HL-60/S4 (cell line): ENCODE data around the gene IFNE.

Source experiments
- in situ Hi-C: fragments of 300-500 bp; cut with MboI; formaldehyde crosslinking; loops from 2 replicates; pipeline ENCODE4 v1.14.3; 2022; ENCODE audit warnings: low sequenced_read_pairs

The IFNE gene, protein sequence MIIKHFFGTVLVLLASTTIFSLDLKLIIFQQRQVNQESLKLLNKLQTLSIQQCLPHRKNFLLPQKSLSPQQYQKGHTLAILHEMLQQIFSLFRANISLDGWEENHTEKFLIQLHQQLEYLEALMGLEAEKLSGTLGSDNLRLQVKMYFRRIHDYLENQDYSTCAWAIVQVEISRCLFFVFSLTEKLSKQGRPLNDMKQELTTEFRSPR

GRCh38 chr9:21482213-21482612, at the start of gene IFNE:
TSS of gene IFNE (minus strand) at chr9:21482313. CDS start at chr9:21481694, 619 bp downstream.
- in situ Hi-C loops: no loop called here

GRCh38 chr9:21528123-21528808, 46.2 kb upstream of the IFNE start:
- in situ Hi-C loops: no loop called here

GRCh38 chr9:21527579-21527978, 45.5 kb upstream of the IFNE start:
- in situ Hi-C loops: no loop called here

- in situ Hi-C loops: no loop called here
These were observed 43.1 kb upstream of the IFNE start for GRCh38 chr9:21525174-21525573.

- in situ Hi-C loops: no loop called here
These were observed 42.2 kb upstream of the IFNE start for GRCh38 chr9:21524099-21524830.

DNA sequence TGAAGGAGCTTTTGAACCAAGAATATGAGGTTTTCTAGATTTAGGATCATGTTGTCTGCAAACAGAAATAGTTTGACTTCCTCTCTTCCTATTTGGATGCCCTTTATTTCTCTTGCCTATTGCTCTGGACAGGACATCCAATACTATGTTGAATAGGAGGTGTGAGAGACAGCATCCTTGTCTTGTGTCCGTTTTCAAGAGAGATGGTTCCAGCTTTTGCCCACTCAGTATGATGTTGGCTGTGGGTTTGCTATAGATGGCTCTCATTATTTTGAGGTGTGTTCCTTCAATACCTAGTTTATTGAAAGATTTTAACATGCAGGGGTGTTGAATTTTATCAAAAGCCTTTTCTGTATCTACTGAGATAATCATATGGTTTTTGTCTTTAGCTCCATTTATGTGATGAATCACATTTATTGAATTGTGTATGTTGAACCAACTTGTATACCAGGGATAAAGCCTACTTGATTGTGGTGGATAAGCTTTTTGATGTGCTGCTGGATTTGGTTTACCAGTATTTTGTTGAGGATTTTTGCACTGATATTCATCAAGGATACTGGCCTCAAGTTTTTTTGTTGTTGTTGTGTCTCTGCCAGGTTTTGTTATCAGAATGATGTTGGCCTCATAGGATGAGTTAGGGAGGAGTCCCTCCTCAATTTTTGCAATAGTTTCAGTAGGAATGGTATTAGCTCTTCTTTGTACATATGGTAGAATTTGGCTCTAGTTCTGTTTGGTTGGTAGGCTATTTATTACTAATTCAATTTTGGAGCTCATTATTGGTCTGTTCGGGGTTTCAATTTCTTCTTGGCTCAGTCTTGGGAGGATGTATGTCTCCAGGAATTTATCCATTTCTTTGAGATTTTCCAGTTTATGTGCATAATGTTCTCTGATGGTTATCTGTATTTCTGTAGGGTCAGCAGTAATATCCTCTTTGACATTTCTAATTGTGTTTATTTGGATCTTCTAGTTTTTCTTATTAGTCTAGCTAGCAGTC, 41.2 kb upstream of the IFNE start:
- in situ Hi-C loops: no loop called here

- in situ Hi-C loops: no loop called here
These were observed 40.2 kb upstream of the IFNE start for GRCh38 chr9:21522348-21522747.

DNA sequence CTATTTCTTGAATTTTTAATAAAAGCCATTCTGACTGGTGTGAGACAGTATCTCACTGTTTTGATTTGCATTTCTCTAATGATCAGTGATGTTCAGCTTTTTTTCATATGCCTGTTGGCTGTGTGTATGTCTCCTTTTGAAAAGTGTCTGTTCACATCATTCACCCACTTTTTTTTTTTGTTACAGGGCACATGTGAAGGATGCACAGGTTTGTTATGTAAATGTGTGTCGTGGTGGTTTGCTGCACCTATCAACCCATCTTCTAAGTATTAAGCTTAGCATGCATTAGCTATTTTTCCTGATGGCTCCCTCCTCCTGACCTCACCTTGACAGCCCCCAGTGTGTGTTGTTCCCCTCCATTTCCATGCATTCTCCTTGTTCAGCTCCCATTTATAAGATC, 39.3 kb upstream of the IFNE start:
- in situ Hi-C loops: no loop called here

GRCh38 chr9:21520501-21521228, 38.6 kb upstream of the IFNE start:
- in situ Hi-C loops: no loop called here

DNA sequence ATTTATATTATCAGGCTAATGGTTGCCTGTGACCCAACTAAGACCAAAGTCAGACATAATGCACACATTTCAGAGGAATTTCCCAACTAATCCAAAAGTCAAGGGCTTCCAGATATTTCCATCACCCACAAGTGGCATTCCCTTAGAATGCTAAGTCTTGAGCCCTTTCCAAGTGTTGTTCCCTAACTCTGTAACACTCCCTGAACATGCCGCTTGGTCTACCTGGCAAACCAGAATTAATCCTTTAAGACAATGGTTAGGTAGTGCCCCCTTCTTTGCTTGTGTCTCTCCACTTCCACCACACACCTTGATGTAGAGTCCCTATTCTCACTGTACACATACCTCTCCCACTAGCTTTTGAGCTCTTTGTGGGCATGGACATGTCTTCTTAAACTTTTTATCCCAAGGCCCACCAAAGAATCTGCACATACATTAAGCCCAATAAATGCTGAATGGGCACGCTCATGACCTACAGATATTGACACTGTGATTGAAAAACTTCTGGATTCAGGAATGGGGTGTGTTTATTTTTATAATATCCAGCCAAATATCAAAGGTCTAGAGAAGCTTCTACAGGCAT, 37.8 kb upstream of the IFNE start:
- in situ Hi-C loops: no loop called here

- in situ Hi-C loops: no loop called here
These were observed 34.7 kb upstream of the IFNE start for GRCh38 chr9:21516796-21517195.

DNA sequence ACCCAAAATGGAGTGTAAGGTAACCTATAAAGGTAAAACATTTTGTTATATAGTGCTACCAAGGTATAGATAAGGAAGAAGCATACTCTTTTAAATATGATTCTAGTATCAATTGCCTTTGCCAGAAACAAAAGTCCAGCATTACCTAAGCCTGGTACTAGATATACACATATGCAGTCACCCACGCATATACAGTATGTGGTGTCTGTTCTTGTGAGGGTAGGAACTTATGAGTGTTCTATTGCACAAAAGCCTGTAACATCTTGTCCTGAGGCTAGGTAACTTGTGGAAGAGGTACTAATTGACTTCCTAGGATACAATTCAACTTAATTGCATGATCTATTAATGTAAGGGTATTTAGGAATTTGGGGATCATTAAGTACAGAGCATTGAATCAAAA, 31.3 kb upstream of the IFNE start:
- in situ Hi-C loops: no loop called here

DNA sequence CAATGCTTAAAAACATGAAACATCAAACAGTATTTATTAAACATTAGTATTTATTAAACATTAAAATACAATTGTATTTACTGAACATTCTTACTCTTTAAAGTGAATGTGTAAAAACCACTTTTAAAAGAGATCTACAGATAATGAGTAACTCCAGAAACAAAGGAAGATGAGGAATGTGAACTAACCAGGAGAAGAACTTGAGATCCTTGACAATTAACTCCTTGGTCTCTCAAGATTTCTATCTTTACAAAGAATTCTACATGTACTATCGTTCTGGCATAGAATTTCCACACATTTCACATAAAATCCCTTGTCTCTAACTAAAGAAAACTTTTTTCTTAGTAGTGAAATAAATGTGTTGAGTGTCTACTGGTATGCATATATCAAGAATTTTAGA, 28.7 kb upstream of the IFNE start:
- in situ Hi-C loops: no loop called here

DNA sequence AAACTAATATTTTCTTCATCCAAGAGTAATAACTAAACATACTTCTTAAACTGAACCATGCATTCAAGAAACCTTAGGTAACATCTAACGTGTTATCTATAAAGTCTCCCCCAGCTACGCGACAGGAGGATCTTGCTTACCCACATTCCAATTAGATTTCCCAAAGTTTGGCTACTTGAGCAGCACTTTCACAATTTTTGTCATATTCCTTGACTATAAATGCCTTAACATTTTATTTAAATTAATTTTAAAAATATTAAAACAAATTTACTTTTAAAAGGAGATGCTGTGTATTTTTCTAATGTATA, 25.3 kb upstream of the IFNE start:
- in situ Hi-C loops: no loop called here

DNA sequence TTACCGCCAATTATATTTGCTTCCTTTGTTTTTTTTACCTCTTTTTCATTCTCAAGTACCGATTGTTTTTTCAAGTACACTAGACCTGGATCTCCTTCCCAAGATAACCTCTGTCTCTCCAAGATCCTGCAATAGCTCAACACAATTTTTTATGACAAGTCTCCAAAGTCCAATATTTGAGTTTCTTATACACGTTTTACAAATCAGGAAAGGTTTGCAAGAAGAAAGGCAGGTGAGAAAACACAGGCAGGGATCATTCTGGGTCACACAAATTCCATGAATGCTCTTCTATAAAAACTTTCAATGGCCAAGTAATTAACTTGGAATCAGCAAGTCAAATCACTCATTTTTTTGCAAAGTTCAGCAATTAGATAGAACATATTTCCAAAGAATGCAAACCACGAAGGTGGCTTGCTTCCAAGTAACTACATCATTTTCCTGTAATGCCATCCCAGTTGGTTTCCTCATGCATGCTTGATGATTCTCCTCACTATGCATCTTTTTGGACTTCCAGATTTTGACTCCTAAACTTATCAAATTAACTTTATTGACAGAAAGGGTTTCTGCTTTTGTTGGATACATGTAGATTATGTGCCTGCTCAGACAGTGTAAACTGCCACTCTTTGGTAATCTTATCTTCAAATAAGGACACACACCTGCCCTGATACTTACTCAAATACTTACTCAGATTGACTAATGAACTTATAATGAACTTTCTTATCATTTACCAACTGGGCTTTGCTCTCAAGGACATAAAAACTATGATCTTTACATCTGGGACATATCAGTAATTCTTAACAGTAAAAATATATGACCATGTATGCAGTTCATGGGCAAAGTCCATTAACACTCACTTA, 24.7 kb upstream of the IFNE start:
- in situ Hi-C loops: no loop called here

DNA sequence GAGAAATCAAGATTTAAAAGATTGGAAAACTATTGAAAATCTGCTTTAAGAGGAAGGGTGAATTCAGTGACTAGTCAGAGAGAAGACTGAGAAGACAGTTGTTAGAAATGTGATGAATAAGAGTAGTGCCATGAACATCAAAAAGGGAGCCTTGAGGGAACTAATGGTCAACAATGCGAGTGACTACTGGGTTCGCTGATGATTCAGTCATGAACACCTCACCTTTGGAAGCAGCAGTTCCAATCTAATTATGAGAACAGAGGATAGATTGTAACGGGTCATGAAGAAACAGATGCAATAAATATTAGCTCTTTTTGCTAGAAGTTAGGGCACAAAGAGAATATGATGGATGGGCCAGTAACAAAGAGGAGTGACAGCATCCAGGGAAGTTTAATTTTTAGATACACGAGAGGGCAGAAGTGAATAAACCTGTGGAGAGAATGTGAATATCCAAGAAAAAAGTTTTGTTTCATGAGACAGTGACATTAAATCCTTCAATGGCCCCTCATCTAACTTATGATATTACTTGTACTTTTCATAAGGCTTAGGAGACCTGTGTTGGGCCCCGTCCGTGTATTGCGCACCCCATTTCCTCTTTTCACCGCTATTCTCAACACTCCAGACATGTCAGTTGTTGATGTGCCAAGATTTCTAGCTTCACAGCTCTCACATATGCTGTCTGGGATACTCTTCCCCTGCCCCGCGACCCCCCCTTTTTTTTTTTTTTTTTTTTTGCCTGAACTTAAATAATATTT, 23.5 kb upstream of the IFNE start:
- in situ Hi-C loops: no loop called here

GRCh38 chr9:21504894-21505293, 22.8 kb upstream of the IFNE start:
- in situ Hi-C loops: no loop called here

- in situ Hi-C loops: no loop called here
These were observed 22.0 kb upstream of the IFNE start for GRCh38 chr9:21504113-21504512.
